Stimulated activated CD8-positive, alpha-beta memory T cell treated with anti-CD3 and anti-CD28 coated beads, Interleukin-15, amount 100 ng/mL, for 1 hour (primary cell): ENCODE measurements around the gene ZNF469.

Source experiments
- DNase-seq: peaks from one replicate; pipeline ENCODE4 v3.0.0-alpha.2; 2020; ENCODE audit warnings: low read depth

ZNF469 gene

GRCh38 chr16:88346680-88347505, 35.9 kb upstream of the ZNF469 start:
- DNase-seq: no peak

- DNase-seq: no peak
These were observed 34.9 kb upstream of the ZNF469 start for GRCh38 chr16:88347656-88348376.

DNA sequence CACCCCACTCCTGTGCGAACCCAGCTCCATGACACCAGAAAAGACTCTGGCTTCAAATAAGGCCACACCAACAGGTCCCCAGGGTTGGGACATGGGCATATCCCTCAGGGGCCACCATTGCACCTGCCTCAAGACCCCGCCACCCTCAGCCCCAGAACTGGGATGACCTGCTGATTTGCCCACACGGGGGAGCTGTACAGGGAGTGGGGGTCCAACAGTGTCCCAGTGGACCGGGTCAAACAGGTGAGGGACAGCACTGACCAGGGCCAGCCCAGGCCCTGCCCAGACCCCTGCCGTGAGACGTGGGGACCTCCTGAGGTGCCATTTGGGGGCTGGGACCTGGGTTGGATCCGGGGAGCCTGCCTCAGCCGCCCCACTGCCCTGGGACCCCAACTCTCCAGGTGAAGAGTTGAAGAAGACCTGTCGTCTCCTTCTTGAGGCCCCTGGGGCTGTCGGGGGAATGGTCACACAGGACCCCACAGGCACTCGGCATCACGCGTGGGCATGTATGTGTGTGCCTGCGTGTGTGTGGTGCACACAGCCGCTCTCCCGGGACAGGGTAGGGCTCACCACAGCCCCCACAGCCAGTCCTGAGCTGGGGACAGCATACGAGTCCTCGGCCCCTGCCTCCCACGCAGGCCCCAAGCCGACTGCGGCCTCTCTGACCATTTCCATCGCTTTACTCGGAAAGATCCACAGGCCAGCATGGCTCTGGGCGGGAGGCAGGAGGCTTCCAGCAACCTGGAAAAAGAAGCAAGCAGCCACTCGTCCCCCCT, 34.2 kb upstream of the ZNF469 start:
- DNase-seq: no peak

GRCh38 chr16:88349153-88349902, 33.4 kb upstream of the ZNF469 start:
- no peak for DNase-seq

DNA sequence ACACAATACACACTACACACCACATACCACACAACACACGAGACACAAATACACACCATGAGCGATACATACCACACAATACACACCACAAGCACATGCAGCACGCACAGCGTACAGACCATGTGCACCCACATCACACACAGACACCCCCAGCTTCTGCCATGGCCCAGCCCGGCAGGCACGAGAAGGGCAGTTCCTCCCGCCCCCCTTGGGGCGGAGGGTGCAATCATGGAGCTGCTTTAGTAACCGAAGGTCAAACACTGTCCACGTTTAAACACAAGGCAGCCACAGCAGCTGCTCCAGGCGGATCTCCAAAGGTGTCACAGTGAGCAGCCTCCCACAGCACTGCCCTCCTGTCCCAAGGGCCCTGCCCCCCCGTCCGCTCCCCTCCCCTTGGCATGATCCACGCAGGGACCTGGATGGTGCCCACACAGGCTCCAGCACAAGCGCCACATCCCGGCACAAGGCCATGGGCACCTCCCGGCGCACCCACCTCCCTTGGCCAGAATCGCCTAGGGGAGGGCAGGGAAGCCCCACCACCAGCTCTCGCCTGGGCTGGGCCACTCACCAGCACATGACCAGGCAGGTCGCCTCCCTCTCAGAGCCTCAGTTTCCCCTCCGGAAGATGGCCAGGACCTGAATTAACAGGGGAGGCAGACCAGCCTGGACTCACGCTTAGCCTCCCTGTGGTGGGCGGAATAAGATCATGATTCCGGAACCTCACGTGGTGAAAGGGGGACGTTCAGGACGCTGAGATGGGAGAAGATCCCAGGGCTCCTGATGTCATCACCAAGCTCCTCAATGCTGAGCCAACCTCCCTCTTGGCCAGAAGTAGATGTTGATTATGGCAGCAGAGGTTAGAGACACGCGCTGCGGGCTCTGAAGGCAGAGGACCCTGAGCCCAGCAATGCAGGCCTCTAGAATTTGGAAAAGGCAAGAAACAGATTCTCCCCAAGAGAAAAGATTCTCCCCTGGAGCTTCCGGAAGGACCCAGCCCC, 32.6 kb upstream of the ZNF469 start:
- DNase-seq: no peak

- no peak for DNase-seq
These were observed 31.8 kb upstream of the ZNF469 start for GRCh38 chr16:88350922-88351321.

DNA sequence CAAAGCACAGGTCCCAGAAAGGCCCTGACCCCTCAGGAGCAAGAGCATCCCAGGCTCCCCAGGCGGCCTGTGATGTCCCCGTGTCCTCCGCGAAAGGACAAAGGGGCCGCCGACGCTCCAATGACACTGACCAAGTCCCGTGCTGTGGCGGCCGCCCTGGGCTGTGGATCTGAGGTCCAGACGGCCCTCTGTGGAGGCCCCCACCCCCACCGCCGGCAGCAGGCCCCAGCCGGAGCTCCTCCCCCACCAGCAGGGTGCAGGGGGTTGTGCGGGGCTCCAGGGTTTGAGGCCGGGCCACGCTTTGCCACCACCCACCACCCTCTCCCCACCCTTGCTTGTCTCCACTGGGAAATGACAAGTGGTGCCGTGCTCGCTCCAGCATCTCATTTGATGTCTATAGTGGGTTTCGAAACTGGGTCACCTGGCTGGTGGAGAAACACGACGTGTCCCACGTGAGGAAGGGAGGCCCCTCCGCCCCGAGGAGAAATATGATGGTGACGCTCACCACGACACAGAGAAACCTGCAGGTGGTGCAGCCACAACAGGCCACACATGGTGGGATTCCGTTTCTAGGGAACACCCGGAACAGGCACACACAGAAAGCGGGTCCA, 31.2 kb upstream of the ZNF469 start:
- no peak for DNase-seq

GRCh38 chr16:88352261-88353200, 30.2 kb upstream of the ZNF469 start:
- DNase-seq: no peak

- no peak for DNase-seq
These were observed 29.5 kb upstream of the ZNF469 start for GRCh38 chr16:88353232-88353631.

- no peak for DNase-seq
These were observed 29.1 kb upstream of the ZNF469 start for GRCh38 chr16:88353691-88354090.

GRCh38 chr16:88354229-88355092, 28.3 kb upstream of the ZNF469 start:
- DNase-seq: no peak

- no peak for DNase-seq
These were observed 27.7 kb upstream of the ZNF469 start for GRCh38 chr16:88355093-88355388.

GRCh38 chr16:88355389-88356123, 27.2 kb upstream of the ZNF469 start:
- no peak for DNase-seq

- no peak for DNase-seq
These were observed 26.5 kb upstream of the ZNF469 start for GRCh38 chr16:88356124-88356726.

GRCh38 chr16:88356727-88357199, 26.0 kb upstream of the ZNF469 start:
- no peak for DNase-seq

- no peak for DNase-seq
These were observed 25.3 kb upstream of the ZNF469 start for GRCh38 chr16:88357317-88358022.
